Fibroblast of skin of right quadriceps (primary cell): ENCODE measurements around the gene RAN.
A peak's percentile ranks its signal among the peaks of the same experiment; 100 is the strongest.
"Not testable (repeated sequence)": the region's sequence is repeated elsewhere in the genome, so short reads cannot be mapped to it uniquely, and the experiment has no call there.

Experiments
- DNase-seq: peaks from one replicate; pipeline ENCODE4 v3.0.0-alpha.2; 2013

RAN gene

GRCh38 chr12:130849561-130850417 is 22.1 kb upstream of the RAN start:
- peak; percentile 34 for DNase-seq

DNA sequence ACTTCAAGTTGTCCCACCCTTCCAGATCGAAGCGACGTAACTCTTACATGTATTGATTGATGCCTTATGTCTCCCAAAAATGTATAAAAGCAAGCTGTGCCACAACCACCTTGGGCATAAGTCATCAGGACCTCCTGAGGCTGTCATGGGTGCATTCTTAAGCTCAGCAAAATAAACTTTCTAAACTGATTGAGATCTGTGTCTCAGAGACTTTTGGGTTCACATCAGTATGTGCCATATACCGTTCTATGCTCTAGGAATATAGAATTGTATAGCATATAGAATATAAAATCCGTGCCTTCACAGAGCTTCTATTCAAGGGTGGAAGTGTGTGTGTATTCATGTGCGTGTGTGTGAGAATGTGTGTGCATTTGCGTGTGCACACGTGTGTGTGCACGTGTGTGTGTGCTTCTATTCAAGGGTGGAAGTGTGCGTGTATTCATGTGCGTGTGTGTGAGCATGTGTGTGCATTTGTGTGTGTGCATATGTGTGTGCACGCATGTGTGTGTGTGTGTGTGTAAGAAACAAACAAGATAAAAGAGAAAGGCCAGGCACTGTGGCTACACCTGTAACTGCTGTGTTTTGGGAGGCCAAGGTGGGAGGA is 21.3 kb upstream of the RAN start:
- DNase-seq: no peak

- DNase-seq: no peak
These were observed 15.8 kb upstream of the RAN start for GRCh38 chr12:130856088-130856487.

- no peak for DNase-seq
These were observed 13.8 kb upstream of the RAN start for GRCh38 chr12:130858084-130858483.

GRCh38 chr12:130859161-130859560 is 12.7 kb upstream of the RAN start:
- no peak for DNase-seq

DNA sequence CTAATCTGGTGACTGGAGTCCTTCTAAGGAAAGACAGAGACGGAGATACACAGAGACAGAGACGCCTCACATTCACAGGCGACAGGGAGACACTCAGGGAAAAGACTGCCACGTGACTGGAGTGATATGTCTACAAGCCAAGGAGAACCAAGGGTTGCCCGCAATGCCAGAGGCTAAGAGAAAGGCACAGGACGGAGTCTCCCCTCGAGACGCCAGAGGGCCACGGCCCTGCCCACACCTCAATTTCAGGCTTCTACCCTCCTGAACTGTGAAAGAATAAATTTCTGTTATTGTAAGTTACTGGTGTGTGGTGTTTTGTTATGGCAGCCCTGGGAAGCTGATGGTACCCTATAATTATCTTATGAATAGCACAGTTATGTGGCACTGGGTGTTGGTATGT is 11.6 kb upstream of the RAN start:
- DNase-seq: no peak

DNA sequence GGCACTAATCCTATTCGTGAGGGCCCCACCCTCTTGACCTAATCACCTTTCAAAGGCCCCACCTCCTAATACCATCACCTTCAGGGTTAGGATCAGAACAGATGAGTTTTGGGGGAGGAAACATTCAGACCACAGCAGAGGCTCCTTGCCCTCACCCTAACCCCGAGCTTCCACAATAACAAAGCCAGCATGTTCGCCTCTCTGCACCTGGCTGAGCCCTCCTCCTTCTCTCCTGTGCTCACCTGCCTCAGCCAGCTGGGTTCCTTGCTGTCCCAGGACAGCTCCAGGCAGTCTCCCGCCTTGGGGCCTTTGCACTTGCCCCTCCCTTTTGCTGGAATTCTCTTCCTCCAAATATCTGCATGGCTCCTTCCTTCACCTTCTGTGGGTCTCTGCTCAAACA is 9.7 kb upstream of the RAN start:
- no peak for DNase-seq

- not testable (repeated sequence) for DNase-seq
These were observed 9.1 kb upstream of the RAN start for GRCh38 chr12:130862771-130863170.

DNA sequence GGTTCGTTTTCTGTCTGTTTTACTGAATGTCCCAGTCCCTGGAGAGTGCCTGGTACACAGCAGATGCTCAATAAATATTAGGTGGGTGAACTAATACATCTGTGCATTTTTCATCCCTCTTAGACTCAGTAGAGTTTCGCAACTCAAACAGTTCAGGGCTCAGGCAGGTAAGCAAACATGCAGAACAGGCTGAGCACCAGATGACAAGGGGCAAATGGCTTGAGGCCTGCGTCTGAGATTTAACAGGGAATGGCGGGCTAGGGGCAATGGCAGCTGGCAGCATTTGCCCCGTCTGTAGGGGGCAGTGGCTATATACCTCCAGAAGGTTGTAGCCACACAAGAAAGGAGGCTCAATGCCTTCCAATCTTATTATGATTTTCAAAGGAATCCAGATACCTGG is 8.6 kb upstream of the RAN start:
- DNase-seq: no peak

GRCh38 chr12:130868412-130868811 is 3.5 kb upstream of the RAN start:
- DNase-seq: no peak

GRCh38 chr12:130870442-130871285 is 1.2 kb upstream of the RAN start:
- peak; percentile 91 for DNase-seq

DNA sequence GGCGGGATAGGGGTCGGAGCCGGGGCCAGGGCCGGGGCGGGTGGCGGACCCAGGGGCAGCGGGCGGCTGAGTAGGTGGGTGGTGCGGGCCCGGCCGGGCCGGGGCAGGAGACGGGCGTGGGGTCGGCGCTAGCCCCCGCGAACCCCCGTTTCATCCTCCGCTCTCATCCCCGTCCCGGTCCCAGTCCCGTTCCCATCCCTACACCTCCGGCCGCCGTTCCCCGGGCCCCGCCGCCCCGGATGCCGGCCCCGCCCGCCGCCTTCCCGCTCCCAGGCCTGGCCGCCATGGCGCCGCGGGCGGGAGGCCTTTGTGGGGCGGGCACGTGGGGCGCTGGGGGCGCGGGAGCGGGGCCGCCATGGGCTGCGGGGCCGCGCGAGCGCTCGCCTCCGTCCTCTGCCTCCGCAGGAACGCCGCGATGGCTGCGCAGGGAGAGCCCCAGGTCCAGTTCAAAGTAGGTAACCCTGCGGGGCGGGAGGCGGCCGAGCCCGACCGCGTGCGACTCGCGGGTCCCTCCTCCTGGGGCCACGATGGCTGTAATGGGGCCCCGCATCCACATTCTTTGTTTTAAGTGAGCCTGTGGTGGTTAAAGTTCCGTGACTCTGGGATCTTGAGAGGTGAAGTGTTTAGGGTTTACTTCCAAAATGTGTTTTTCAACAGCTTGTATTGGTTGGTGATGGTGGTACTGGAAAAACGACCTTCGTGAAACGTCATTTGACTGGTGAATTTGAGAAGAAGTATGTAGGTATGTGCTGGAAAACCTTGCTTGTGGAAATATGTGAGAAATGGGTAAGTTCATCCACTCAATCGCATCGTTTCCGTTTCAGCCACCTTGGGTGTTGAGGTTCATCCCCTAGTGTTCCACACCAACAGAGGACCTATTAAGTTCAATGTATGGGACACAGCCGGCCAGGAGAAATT is 572 bp downstream of the RAN start:
- DNase-seq: peak; percentile 17

DNA sequence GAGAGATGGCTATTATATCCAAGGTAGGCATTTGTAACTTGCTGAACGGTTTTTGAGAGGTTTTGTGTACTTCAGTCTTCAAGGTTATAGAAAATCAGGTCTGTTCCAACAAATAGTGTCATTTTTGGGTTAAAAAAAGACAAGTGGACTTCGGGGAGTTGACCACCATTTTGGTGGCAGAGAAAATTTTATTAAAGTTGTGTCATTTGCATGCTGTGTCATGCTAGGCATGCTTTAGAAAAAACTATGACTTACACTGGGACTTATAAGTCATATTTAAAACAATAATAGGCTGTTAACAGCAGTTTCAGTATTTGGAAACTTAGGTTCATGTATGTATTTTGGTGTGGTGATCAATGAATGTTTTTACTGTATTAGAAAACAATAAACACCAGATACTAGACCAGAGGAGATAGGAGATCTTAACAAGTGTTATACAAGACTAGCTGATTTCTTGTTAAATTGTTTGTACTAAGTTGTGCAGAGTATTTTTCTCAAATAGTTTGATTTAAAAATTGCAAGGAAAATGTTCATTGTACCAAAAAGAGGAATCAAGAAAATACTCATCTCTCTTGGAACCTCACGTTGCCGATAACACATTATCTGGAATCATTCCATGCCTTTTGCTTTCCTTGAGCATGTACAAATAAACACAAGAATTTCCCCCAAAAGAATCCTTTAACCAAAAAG is 1.4 kb downstream of the RAN start:
- no peak for DNase-seq

GRCh38 chr12:130873825-130874224 is 2.0 kb downstream of the RAN start:
- no peak for DNase-seq

GRCh38 chr12:130874696-130875095 is 2.8 kb downstream of the RAN start:
- no peak for DNase-seq

DNA sequence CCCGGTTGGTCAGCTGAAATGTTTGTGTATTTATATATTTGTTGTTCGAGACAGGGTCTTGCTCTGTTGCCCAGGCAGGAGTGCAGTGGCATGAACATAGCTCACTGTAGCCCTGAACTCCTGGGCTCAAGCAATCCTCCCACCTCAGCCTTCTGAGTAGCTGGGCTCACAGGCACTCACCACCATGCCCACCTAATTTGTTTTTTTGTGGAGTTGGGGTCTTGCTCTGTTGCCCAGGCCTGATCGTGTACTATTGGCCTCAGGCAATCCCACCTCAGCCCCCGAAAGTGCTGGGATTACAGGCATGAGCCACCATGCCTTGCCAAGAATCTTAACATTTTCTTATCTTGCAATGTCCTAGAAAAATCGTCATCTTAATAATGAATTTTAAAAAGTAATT is 3.3 kb downstream of the RAN start:
- DNase-seq: no peak

DNA sequence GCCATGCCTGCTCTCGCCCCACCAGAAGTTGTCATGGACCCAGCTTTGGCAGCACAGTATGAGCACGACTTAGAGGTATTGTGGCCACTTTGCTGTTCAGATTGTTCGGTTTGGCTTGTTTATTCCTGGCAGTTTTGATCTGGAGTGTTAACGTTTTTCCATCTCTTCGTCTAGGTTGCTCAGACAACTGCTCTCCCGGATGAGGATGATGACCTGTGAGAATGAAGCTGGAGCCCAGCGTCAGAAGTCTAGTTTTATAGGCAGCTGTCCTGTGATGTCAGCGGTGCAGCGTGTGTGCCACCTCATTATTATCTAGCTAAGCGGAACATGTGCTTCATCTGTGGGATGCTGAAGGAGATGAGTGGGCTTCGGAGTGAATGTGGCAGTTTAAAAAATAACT is 3.8 kb downstream of the RAN start:
- DNase-seq: not testable (repeated sequence)

DNA sequence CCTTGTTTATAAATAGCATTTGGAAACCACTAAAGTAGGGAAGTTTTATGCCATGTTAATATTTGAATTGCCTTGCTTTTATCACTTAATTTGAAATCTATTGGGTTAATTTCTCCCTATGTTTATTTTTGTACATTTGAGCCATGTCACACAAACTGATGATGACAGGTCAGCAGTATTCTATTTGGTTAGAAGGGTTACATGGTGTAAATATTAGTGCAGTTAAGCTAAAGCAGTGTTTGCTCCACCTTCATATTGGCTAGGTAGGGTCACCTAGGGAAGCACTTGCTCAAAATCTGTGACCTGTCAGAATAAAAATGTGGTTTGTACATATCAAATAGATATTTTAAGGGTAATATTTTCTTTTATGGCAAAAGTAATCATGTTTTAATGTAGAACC is 4.4 kb downstream of the RAN start:
- DNase-seq: no peak

- no peak for DNase-seq
These were observed 4.9 kb downstream of the RAN start for GRCh38 chr12:130876758-130877157.

GRCh38 chr12:130877333-130877732 is 5.5 kb downstream of the RAN start:
- no peak for DNase-seq

- no peak for DNase-seq
These were observed 6.6 kb downstream of the RAN start for GRCh38 chr12:130878193-130879185.
